Calu3 (cell line): ENCODE results near the gene ZNF618. TPM values are rescaled to one million over a fixed set of nuclear protein-coding genes. Genes with fewer than 3 reads are reported as not detected.

ENCODE experiments used
- BruUV-seq: library from RNA; stranded (reverse); fragments of 400-500 nt; replicated peaks from 2 replicates; lab custom pipeline; 2021; lab: Mats Ljungman, UMichigan
- CTCF ChIA-PET: fragments of 300-600 bp; sonication (Branson Sonifier 250); formaldehyde crosslinking; loops from one replicate; lab custom pipeline; 2022; ENCODE audit warnings: antibody characterized with exemption; lab: Charles Lee
- DNase-seq: peaks from one replicate; pipeline ENCODE4 v3.0.0; 2022
- H3K27ac Mint-ChIP-seq: one replicate; pipeline ENCODE4 v1.8.0; 2022; ENCODE audit warnings: mixed read lengths; ENCODE audit not compliant: unreplicated experiment
- H3K27me3 Mint-ChIP-seq: one replicate; pipeline ENCODE4 v1.8.0; 2022; ENCODE audit warnings: mixed read lengths; ENCODE audit not compliant: unreplicated experiment
- H3K36me3 Mint-ChIP-seq: one replicate; pipeline ENCODE4 v1.8.0; 2022; ENCODE audit warnings: mild to moderate bottlenecking, moderate library complexity, mixed read lengths; ENCODE audit not compliant: insufficient read depth, unreplicated experiment
- H3K4me1 Mint-ChIP-seq: one replicate; pipeline ENCODE4 v1.8.0; 2022; ENCODE audit warnings: mild to moderate bottlenecking, low read depth, mixed read lengths; ENCODE audit not compliant: unreplicated experiment
- H3K4me3 Mint-ChIP-seq: one replicate; pipeline ENCODE4 v1.8.0; 2022; ENCODE audit warnings: mild to moderate bottlenecking, low read depth, moderate library complexity, mixed read lengths; ENCODE audit not compliant: unreplicated experiment
- H3K9me3 Mint-ChIP-seq: one replicate; pipeline ENCODE4 v1.8.0; 2022; ENCODE audit warnings: low read depth, mixed read lengths; ENCODE audit not compliant: unreplicated experiment
- intact Hi-C: fragments of 100-400 bp; cut with micrococcal nuclease; formaldehyde crosslinking; loops from one replicate; pipeline ENCODE4 v1.10.0; 2022; ENCODE audit not compliant: unreplicated experiment
- total RNA-seq: library from RNA; stranded (reverse); gene quantifications from 2 replicates; pipeline ENCODE4 v1.2.3, GENCODE V29; 2022
- TF ChIP-seq, protein P1 (sequence below): fragments of 200-600 bp; IDR thresholded peaks from one replicate; pipeline ENCODE4 v1.8.0; 2022; ENCODE audit warnings: antibody characterized with exemption; ENCODE audit not compliant: unreplicated experiment

The ZNF618 gene
- total RNA-seq, 1 experiment from 2014 or later, result 20.3 TPM

DNA sequence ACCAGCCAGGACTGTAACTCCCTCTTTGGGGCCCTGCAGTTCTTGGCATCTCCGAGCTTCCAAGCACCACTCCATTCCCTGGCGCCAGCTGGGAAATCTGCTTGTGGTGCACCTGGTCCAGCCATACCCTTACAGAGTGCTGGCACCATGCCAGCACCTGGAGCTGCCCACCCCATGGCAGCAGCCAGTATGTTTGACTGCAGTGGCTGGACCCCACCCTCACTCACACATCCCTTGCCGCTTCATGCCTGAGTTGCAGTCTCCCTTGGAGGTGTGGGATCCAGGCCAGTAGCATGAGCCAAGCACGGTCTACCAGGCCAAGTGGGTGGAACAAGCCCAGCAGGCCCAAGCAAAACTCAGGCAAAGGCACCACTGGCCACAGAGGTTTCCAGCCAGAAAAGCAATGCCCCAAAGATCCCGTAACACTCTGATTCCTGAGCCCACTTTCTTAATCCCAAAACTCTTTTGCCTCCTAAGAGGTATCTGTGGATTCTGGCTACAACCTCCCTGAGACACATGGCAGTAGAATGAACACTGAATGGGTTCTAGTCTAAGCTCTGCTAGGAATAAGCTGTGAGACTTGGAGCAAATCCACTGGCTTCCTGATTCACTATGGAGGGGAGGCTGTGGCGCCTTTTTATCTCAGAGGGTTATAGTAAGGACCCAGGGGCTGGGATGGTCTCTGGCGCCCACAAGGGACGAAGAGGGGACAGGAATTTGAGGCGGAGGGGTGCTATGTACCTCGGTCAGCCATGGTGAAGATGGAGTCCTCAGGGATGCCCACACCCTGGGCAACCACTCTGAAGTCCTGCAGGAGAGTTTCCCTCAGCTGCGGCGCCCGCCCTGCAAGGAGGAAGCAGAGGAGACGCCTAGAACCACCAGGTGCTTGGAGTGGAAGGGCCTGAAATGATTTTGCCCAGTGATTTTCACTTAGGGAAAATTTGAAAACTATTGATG lies 196.4 kb downstream of the ZNF618 start:
- H3K36me3 Mint-ChIP-seq, result no peaks in the 10 kb centered on the region
- H3K9me3 Mint-ChIP-seq, result peaks cover 3% of the 10 kb centered on the region
- TF ChIP-seq, protein P1, sequence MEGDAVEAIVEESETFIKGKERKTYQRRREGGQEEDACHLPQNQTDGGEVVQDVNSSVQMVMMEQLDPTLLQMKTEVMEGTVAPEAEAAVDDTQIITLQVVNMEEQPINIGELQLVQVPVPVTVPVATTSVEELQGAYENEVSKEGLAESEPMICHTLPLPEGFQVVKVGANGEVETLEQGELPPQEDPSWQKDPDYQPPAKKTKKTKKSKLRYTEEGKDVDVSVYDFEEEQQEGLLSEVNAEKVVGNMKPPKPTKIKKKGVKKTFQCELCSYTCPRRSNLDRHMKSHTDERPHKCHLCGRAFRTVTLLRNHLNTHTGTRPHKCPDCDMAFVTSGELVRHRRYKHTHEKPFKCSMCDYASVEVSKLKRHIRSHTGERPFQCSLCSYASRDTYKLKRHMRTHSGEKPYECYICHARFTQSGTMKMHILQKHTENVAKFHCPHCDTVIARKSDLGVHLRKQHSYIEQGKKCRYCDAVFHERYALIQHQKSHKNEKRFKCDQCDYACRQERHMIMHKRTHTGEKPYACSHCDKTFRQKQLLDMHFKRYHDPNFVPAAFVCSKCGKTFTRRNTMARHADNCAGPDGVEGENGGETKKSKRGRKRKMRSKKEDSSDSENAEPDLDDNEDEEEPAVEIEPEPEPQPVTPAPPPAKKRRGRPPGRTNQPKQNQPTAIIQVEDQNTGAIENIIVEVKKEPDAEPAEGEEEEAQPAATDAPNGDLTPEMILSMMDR, result no peak
- peaks cover 8% of the 10 kb centered on the region for H3K4me1 Mint-ChIP-seq
- DNase-seq, result no peak
- no TSS peak for BruUV-seq
- CTCF ChIA-PET, result no interaction called here
- no peaks in the 10 kb centered on the region for H3K27me3 Mint-ChIP-seq
- intact Hi-C loops, result no loop called here
- no peak overlapping the region for H3K4me3 Mint-ChIP-seq
- no peak overlapping the region for H3K27ac Mint-ChIP-seq

DNA sequence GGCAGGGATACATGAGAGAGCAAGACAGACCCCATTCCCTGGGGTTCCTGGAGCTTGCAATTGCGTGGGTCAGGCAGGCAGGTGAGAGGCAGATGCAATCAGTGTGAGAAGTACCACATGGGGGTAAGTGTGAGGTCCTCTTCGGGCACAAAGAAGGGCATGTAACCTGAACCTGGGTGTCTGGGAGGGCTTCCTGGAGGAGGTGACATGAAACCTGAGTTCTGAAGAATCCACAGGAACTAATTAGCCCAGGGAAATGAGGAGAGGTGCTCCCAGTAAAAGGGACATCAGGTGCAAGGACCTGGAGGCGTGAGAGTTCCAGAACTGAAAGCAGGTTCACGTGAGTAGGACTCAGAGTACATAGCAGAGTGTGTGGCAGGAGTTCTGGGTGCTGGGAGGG lies 199.5 kb downstream of the ZNF618 start:
- intact Hi-C loops, result no loop called here
- no peak for DNase-seq
- TF ChIP-seq, protein P1, result no peak
- Mint-ChIP-seq H3K27ac (peak overlapping the region; percentile 21), H3K4me3 (no peak overlapping the region), H3K27me3 (no peaks in the 10 kb centered on the region), H3K9me3 (peaks cover 3% of the 10 kb centered on the region), H3K36me3 (peaks cover 4% of the 10 kb centered on the region), H3K4me1 (peaks cover 23% of the 10 kb centered on the region)
- BruUV-seq, result no TSS peak
- CTCF ChIA-PET, result no interaction called here

DNA sequence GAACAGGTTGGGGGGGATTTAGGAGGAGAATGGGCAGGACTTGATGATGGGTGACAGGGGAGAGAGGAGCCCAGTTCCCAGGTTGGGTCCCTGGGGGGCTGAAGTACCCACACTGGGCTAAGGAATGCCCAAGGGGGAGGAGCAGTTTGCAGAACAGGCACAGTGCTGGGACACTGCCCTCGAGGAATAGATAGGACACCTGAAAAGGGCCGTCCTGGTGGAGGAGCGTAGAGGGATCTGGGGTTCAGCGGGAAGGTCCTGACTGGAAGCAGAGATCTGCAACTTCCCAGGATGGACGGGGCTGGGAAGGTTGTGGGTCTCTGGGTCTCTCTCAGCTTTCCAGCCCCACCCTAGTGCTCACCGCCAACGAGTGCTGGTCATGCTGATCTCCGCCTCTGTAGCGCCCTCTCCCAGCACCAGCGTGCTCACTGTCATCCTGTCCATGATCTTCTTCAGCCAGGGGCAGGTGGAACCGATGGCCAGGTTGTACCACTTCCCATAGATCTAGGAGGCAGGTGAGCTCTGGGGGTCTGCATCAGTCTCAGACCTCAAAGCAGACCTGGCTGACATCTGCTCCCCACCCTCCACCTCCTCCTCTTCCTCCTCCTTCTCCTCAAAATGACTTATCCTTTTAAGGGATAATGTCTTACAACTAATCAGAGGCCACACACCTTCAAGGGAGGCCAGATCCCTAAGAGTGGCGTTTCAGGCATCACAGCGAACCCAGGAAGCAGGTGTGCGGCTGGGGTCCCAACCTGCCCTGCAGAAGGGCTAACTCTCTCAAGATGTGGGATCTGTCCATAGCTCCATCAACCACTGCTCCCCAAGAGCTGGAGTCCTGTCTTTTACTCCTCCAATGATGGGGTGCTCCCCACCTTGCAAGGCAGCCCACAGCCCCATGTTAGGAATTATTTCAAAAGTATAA lies 200.4 kb downstream of the ZNF618 start:
- BruUV-seq, result no TSS peak
- TF ChIP-seq, protein P1, result no peak
- intact Hi-C loops, result no loop called here
- CTCF ChIA-PET, result no interaction called here
- no peak for DNase-seq
- Mint-ChIP-seq H3K9me3 (peaks cover 3% of the 10 kb centered on the region), H3K27me3 (no peaks in the 10 kb centered on the region), H3K36me3 (peaks cover 13% of the 10 kb centered on the region), H3K4me3 (no peak overlapping the region), H3K27ac (no peak overlapping the region), H3K4me1 (peaks cover 32% of the 10 kb centered on the region)

DNA sequence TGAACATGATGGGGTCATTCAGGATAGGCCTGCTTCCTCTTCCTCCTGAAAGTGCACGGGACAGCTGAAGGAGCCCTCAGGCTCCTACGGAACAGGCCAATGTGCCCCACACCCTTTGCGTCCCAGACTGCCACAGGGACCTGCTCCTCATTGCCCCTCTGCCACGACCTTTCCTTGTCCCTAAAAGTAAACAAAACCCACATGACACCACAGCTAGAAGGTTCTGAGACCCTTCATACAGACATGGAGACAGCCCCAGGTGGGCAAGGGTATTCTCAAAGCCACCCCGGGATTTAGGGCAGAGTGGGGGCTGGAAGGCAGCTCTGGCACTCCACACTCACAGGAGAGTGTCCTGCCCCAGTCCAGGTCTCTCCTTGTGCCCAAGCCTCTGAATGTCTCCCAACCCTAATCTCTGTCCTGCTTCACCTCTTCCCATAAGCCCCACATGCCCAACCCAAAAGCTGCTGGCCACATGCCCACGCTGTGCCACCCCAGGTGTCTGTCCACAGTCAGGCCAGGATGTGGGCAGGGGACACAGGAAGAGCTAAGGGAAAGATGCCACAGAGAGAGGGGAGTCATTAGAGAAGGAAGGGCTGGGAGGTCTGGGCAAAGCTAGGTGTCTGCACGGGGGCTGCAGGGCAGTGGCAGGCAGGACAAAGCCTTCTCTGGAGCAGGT lies 201.2 kb downstream of the ZNF618 start:
- no TSS peak for BruUV-seq
- no peaks in the 10 kb centered on the region for H3K27me3 Mint-ChIP-seq
- CTCF ChIA-PET, result interaction anchor here (0.9 kb wide), 1 partner anchor 14 kb away, joined by 3 read pairs; no protein-coding TSS in a partner anchor
- peaks cover 40% of the 10 kb centered on the region for H3K4me1 Mint-ChIP-seq
- peaks cover 3% of the 10 kb centered on the region for H3K9me3 Mint-ChIP-seq
- TF ChIP-seq, protein P1, result no peak
- H3K4me3 Mint-ChIP-seq, result no peak overlapping the region
- no peak overlapping the region for H3K27ac Mint-ChIP-seq
- peaks cover 20% of the 10 kb centered on the region for H3K36me3 Mint-ChIP-seq
- DNase-seq, result no peak
- intact Hi-C loops, result no loop called here
